Testis (tissue), 2 donors: ENCODE results near the gene FHIT.

Experiments
- CTCF ChIP-seq, 3 experiments: fragments of 450-650 bp in 2 of 3; fragments of 200-600 bp in 1 of 3; sonication (generic) in 1 of 3; IDR thresholded peaks; one replicate each; pipeline ENCODE4 v1.5.1; 2016 to 2019; ENCODE audit warnings: antibody characterized with exemption in 3 of 3, mild to moderate bottlenecking in 2 of 3, moderate library complexity in 1 of 3
- POLR2A ChIP-seq: fragments of 450-650 bp; IDR thresholded peaks from one replicate; pipeline ENCODE4 v1.6.1; 2017; ENCODE audit warnings: antibody characterized with exemption, mild to moderate bottlenecking, moderate library complexity

GRCh38 chr3:60598671-60599070 is 652.6 kb downstream of the FHIT start:
- TF ChIP-seq CTCF (IDR thresholded peaks at IDR 0.05): no peak
- no peak for TF ChIP-seq POLR2A
